K562 (cell line): ENCODE results near the gene UBE2D3. TPM values are rescaled to one million over a fixed set of nuclear protein-coding genes. Genes with fewer than 3 reads are reported as not detected.
A peak's percentile ranks its signal among the peaks of the same experiment; 100 is the strongest.

Experiments
- BRF1 ChIP-seq: IDR thresholded peaks from 3 replicates; pipeline ENCODE4 v1.6.1; 2011; ENCODE audit warnings: borderline replicate concordance, mild to moderate bottlenecking; ENCODE audit not compliant: insufficient read length; ENCODE audit errors: extremely low read depth
- CREB3 ChIP-seq: fragments of 450-650 bp; conservative IDR thresholded peaks from 2 replicates; pipeline ENCODE4 v1.6.1; 2016; ENCODE audit warnings: missing genetic modification characterization, low read depth, mild to moderate bottlenecking, missing compliant biosample characterization, moderate library complexity
- ESRRA ChIP-seq: fragments of 450-650 bp; IDR thresholded peaks from 2 replicates; pipeline ENCODE4 v1.6.1; 2014; ENCODE audit warnings: low read depth, mild to moderate bottlenecking, moderate library complexity, borderline replicate concordance
- ETV1 ChIP-seq: fragments of 450-650 bp; conservative IDR thresholded peaks from 2 replicates; pipeline ENCODE4 v1.6.1; 2016; ENCODE audit warnings: missing genetic modification characterization, control low read depth, low read depth, missing compliant biosample characterization
- FOXK1 ChIP-seq: sonication (generic); formaldehyde crosslinking; IDR thresholded peaks from 2 replicates; pipeline ENCODE4 v1.8.0; 2022; ENCODE audit warnings: missing genetic modification reagents, mild to moderate bottlenecking, borderline replicate concordance
- HDAC2 ChIP-seq: fragments of 450-650 bp; IDR thresholded peaks from 2 replicates; pipeline ENCODE4 v1.6.1; 2016; ENCODE audit warnings: mild to moderate bottlenecking
- HIVEP1 ChIP-seq: fragments of 250-450 bp; sonication (Bioruptor Pico); IDR thresholded peaks from 2 replicates; pipeline ENCODE4 v1.4.0; 2020; ENCODE audit warnings: mild to moderate bottlenecking
- HNRNPK ChIP-seq: fragments of 200-400 bp; formaldehyde crosslinking; IDR thresholded peaks from one replicate; pipeline ENCODE4 v1.6.1; 2018; ENCODE audit warnings: mild to moderate bottlenecking, low read depth, low read length; ENCODE audit not compliant: poor library complexity, severe bottlenecking
- KLF10 ChIP-seq: fragments of 250-450 bp; sonication (Bioruptor Pico); IDR thresholded peaks from 2 replicates; pipeline ENCODE4 v1.6.1; 2021; ENCODE audit warnings: matching md5 sums
- MECOM ChIP-seq: fragments of 250-450 bp; sonication (Bioruptor Pico); IDR thresholded peaks from 2 replicates; pipeline ENCODE4 v1.8.0; 2022; ENCODE audit warnings: inconsistent platforms
- MXI1 ChIP-seq: IDR thresholded peaks from 2 replicates; pipeline ENCODE4 v1.6.1; 2011; ENCODE audit warnings: low read depth, mild to moderate bottlenecking, improper control_type of control experiment, low read length
- NFYB ChIP-seq: IDR thresholded peaks from 2 replicates; pipeline ENCODE4 v1.6.1; 2011; ENCODE audit warnings: mild to moderate bottlenecking, moderate library complexity; ENCODE audit not compliant: insufficient read length; ENCODE audit errors: extremely low read depth
- NR3C1 ChIP-seq: sonication (generic); formaldehyde crosslinking; IDR thresholded peaks from 2 replicates; pipeline ENCODE4 v1.8.1; 2022; ENCODE audit warnings: missing genetic modification reagents
- SETDB1 ChIP-seq: IDR thresholded peaks from one replicate; pipeline ENCODE4 v1.6.1; 2012; ENCODE audit warnings: low read length, control low read depth, inconsistent platforms
- SOX6 ChIP-seq: fragments of 450-650 bp; IDR thresholded peaks from 2 replicates; pipeline ENCODE4 v1.6.1; 2014; ENCODE audit warnings: mild to moderate bottlenecking
- UBTF ChIP-seq, 2 experiments: IDR thresholded peaks; 2 replicates each; pipeline ENCODE4 v1.6.1; 2012; ENCODE audit warnings: improper control_type of control experiment in 2 of 2, low read depth in 2 of 2, low read length in 2 of 2, borderline replicate concordance in 1 of 2
- VEZF1 ChIP-seq: fragments of 200-800 bp; sonication (Bioruptor generic); IDR thresholded peaks from 2 replicates; pipeline ENCODE4 v1.6.1; 2017; ENCODE audit warnings: missing genetic modification characterization, missing compliant biosample characterization
- ZNF121 ChIP-seq: sonication (generic); formaldehyde crosslinking; conservative IDR thresholded peaks from 2 replicates; pipeline ENCODE4 v1.8.0; 2022; ENCODE audit warnings: missing genetic modification reagents
- ZNF347 ChIP-seq: fragments of 450-650 bp; formaldehyde crosslinking; IDR thresholded peaks from 2 replicates; pipeline ENCODE4 v1.4.0; 2020; ENCODE audit warnings: low read depth, mild to moderate bottlenecking, moderate library complexity
- ZNF551 ChIP-seq: fragments of 250-450 bp; sonication (Bioruptor Pico); IDR thresholded peaks from 2 replicates; pipeline ENCODE4 v1.5.0; 2021; ENCODE audit warnings: mild to moderate bottlenecking, moderate library complexity
- polyA plus RNA-seq, 8 experiments: library from polyadenylated mRNA; depleted of rRNA in 4 of 8; stranded (reverse) in 5 of 8; unstranded in 3 of 8; fragments of >200 nt; fragmentation: Nextera tagmentation in 2 of 8; fragmentation: Illumina TruSeq in 1 of 8; extraction: Ambion mirVana in 2 of 8; extraction: Trizol in 1 of 8; gene quantifications; 2 replicates each; pipeline versions ENCODE4 v1.2.1 to v1.2.3, GENCODE V29; 2011 to 2014; ENCODE audit warnings: inconsistent platforms in 1 of 8, missing spikeins in 1 of 8
- total RNA-seq, 7 experiments: library from RNA; depleted of rRNA in 6 of 7; stranded (reverse); fragments of >200 nt in 6 of 7; fragmentation: Illumina TruSeq in 2 of 7; extraction: Trizol in 2 of 7; gene quantifications; 2 replicates each; pipeline versions ENCODE4 v1.2.1 to v1.2.3, GENCODE V29; 2011 to 2021; ENCODE audit warnings: low replicate concordance in 1 of 7
- TF ChIP-seq, protein P1 (sequence below): fragments of 250-450 bp; sonication (Bioruptor Pico); IDR thresholded peaks from 2 replicates; pipeline ENCODE4 v1.5.0; 2021; ENCODE audit warnings: mild to moderate bottlenecking, borderline replicate concordance

Gene UBE2D3
- total and polyA plus RNA-seq, 9 of the 15 experiments (the other 6 are each of a cell fraction or from before 2014, with no cell fraction given) = 191 to 618 (median 292) TPM

DNA sequence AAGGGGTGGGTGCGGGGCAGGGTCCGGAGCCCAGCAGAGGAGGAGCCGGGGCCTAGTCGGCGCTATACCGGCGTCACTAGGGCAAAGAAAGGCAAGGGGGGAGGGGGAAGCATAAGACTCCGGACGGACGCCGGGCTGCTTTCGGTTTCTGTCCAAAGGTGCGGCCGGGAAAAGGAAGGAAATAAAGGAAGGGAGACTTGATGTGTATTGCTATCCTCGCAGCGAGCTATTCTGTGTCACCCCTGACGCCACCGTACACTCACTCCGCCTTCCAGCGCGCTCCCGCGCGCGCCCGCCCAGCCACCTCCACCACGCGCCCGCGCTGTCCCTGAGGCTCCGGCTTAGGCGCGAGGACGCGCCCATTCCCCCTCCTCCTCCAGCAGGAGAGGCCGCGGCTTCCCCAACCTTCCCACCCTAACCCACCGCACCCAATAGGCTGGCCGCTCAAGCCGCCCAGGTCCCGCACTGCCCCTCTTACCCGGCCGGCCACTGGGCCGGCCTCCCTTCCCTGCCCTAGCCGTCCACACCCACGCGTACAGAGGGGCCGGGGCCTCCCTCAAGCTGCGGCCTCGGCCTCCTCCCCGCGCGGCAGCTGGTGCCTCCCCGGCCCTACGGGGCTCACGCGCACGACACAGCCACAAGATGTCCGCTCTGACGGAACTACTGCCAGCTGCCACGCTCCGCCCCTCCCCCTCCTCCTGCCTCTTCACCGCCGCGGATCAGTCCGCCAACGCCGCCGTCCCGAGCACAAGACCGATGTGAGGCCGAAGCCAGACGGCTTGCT is at the start of gene UBE2D3 (continued):
- no peak for TF ChIP-seq VEZF1 (CRISPR knock-in tag)
- TF ChIP-seq MXI1 = no peak
- TF ChIP-seq KLF10 (CRISPR knock-in tag) = no peak
- no peak; the same call in 1 of the 2 replicates for TF ChIP-seq ZNF121 (CRISPR knock-in tag)
- TF ChIP-seq CREB3 = no peak; the same call in none of the 2 replicates
- TF ChIP-seq UBTF (IDR thresholded peaks at IDR 0.05; ENCODE audit: borderline replicate concordance in 1 of 2, low read depth in 2 of 2, low read length in 2 of 2) = peak in 1 of 2 experiments; percentile 65; a peak in 2 of 4 replicates
- TF ChIP-seq, protein P1, sequence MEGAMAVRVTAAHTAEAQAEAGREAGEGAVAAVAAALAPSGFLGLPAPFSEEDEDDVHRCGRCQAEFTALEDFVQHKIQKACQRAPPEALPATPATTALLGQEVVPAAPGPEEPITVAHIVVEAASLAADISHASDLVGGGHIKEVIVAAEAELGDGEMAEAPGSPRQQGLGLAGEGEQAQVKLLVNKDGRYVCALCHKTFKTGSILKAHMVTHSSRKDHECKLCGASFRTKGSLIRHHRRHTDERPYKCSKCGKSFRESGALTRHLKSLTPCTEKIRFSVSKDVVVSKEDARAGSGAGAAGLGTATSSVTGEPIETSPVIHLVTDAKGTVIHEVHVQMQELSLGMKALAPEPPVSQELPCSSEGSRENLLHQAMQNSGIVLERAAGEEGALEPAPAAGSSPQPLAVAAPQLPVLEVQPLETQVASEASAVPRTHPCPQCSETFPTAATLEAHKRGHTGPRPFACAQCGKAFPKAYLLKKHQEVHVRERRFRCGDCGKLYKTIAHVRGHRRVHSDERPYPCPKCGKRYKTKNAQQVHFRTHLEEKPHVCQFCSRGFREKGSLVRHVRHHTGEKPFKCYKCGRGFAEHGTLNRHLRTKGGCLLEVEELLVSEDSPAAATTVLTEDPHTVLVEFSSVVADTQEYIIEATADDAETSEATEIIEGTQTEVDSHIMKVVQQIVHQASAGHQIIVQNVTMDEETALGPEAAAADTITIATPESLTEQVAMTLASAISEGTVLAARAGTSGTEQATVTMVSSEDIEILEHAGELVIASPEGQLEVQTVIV (CRISPR knock-in tag) = no peak
- TF ChIP-seq ETV1 (tag) = no peak
- no peak; the same call in 1 of the 2 replicates for TF ChIP-seq NR3C1 (CRISPR knock-in tag)
- 0 out of 2 replicates have a peak, but pooled peaks have one; percentile 9 for TF ChIP-seq HIVEP1 (CRISPR knock-in tag)
- no peak for TF ChIP-seq ZNF347 (CRISPR knock-in tag)
- peak; percentile 58; the same call in 1 of the 2 replicates for TF ChIP-seq SOX6
- no peak for TF ChIP-seq SETDB1
- 0 out of 2 replicates have a peak, but pooled peaks have one; percentile 55 for TF ChIP-seq HDAC2
- peak; percentile 55; the same call in 1 of the 2 replicates for TF ChIP-seq ESRRA
- peak; percentile 19 for TF ChIP-seq HNRNPK
- TF ChIP-seq BRF1 = no peak
- TF ChIP-seq NFYB = no peak
- no peak for TF ChIP-seq FOXK1 (CRISPR knock-in tag)
- TF ChIP-seq ZNF551 (CRISPR knock-in tag) = no peak
- no peak for TF ChIP-seq MECOM (CRISPR knock-in tag)
